Osteocyte (in vitro differentiated cells): ENCODE data around the gene OSBPL2. TPM values are rescaled to one million over a fixed set of nuclear protein-coding genes. Genes with fewer than 3 reads are reported as not detected.

ENCODE experiments used
- DNase-seq: peaks from one replicate; pipeline ENCODE4 v3.0.0; 2021; ENCODE audit warnings: mixed read lengths; ENCODE audit not compliant: unreplicated experiment; ENCODE audit errors: extremely low spot score
- H3K27ac Mint-ChIP-seq: one replicate; pipeline ENCODE4 v1.8.0; 2021; ENCODE audit warnings: mild to moderate bottlenecking, mixed read lengths; ENCODE audit not compliant: unreplicated experiment
- H3K27me3 Mint-ChIP-seq: one replicate; pipeline ENCODE4 v1.8.0; 2021; ENCODE audit warnings: mixed read lengths; ENCODE audit not compliant: unreplicated experiment
- H3K36me3 Mint-ChIP-seq: one replicate; pipeline ENCODE4 v1.8.0; 2021; ENCODE audit warnings: mixed read lengths; ENCODE audit not compliant: unreplicated experiment
- H3K4me1 Mint-ChIP-seq: one replicate; pipeline ENCODE4 v1.8.0; 2021; ENCODE audit warnings: mixed read lengths; ENCODE audit not compliant: unreplicated experiment
- H3K4me3 Mint-ChIP-seq: one replicate; pipeline ENCODE4 v1.8.0; 2021; ENCODE audit warnings: mild to moderate bottlenecking, moderate library complexity, mixed read lengths; ENCODE audit not compliant: unreplicated experiment
- H3K9me3 Mint-ChIP-seq: one replicate; pipeline ENCODE4 v1.8.0; 2021; ENCODE audit warnings: mixed read lengths; ENCODE audit not compliant: unreplicated experiment
- CTCF ChIP-seq: fragments of 200-600 bp; sonication (generic); IDR thresholded peaks from 2 replicates; pipeline ENCODE4 v1.5.0; 2021; ENCODE audit warnings: antibody characterized with exemption, mild to moderate bottlenecking, moderate library complexity
- total RNA-seq: library from RNA; stranded (reverse); gene quantifications from 2 replicates; pipeline ENCODE4 v1.2.1, GENCODE V29; 2021

OSBPL2 gene
- total RNA-seq, 1 donor from 2014 or later: 46.3 TPM

- Mint-ChIP-seq H3K27me3 (no peaks in the 10 kb centered on the region), H3K27ac (no peak overlapping the region), H3K4me1 (peaks cover 31% of the 10 kb centered on the region), H3K9me3 (no peaks in the 10 kb centered on the region), H3K36me3 (peaks cover 10% of the 10 kb centered on the region), H3K4me3 (peak overlapping the region; percentile 80)
- no peak for TF ChIP-seq CTCF
- no peak for DNase-seq
These were observed 1.8 kb downstream of the OSBPL2 start for GRCh38 chr20:62240020-62240685.

GRCh38 chr20:62241506-62241905, 3.2 kb downstream of the OSBPL2 start:
- no peak overlapping the region for H3K4me3 Mint-ChIP-seq
- H3K9me3 Mint-ChIP-seq: no peaks in the 10 kb centered on the region
- peaks cover 31% of the 10 kb centered on the region for H3K4me1 Mint-ChIP-seq
- H3K27me3 Mint-ChIP-seq: no peaks in the 10 kb centered on the region
- no peak overlapping the region for H3K27ac Mint-ChIP-seq
- DNase-seq: no peak
- no peak for TF ChIP-seq CTCF
- peaks cover 10% of the 10 kb centered on the region for H3K36me3 Mint-ChIP-seq

DNA sequence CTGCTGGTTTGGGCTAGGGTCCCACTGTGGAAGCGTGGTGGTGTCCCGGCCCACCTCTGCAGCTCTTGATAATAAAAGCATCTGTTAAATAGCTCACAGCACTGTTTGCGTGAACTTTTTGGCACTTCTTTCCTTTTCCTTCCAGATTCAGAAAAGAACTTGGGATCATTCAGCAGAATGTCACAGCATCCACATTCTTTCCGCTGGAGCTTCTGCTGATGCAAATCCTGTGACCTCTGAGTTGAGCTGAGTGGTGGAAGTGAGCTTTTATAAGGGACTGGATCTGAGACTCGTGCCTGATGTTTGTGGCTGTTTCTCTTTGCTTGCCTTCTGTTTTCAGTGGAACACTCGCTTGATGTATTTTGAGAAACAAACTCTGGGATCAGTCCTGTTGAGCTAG, 3.9 kb downstream of the OSBPL2 start:
- H3K9me3 Mint-ChIP-seq: no peaks in the 10 kb centered on the region
- H3K27me3 Mint-ChIP-seq: no peaks in the 10 kb centered on the region
- peak overlapping the region; percentile 62 for H3K27ac Mint-ChIP-seq
- DNase-seq: no peak
- TF ChIP-seq CTCF: no peak
- peaks cover 10% of the 10 kb centered on the region for H3K36me3 Mint-ChIP-seq
- H3K4me3 Mint-ChIP-seq: no peak overlapping the region
- H3K4me1 Mint-ChIP-seq: peaks cover 31% of the 10 kb centered on the region

DNA sequence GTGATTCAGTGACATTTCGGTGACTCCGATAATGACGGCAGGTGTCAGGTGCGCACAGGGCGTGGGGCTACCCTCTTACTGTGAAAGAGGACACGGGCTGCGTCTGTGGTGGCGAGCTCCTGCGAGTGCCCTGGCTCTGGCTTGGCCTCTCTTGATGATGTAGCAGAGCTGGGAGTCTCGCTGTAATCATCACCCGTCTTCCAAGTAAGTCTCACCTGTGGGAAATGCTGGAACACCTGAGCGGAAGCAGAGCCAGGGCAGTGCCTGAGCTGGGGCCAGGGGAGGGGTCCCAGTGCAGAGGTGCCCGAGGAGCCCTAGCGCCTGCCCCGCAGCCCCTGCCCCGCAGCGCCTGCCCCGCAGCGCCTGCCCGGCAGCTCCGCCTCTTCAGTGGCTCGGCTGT, 4.8 kb downstream of the OSBPL2 start:
- no peak overlapping the region for H3K27ac Mint-ChIP-seq
- H3K4me1 Mint-ChIP-seq: peaks cover 26% of the 10 kb centered on the region

More for the DNA sequence above, 4.8 kb downstream of the OSBPL2 start:
- Mint-ChIP-seq H3K27me3 (no peaks in the 10 kb centered on the region), H3K9me3 (no peaks in the 10 kb centered on the region), H3K36me3 (peaks cover 10% of the 10 kb centered on the region), H3K4me3 (no peak overlapping the region)
- no peak for TF ChIP-seq CTCF
- DNase-seq: no peak
